ENCODE data around the gene TBCCD1.
"Not testable (repeated sequence)": the region's sequence is repeated elsewhere in the genome, so short reads cannot be mapped to it uniquely, and the experiment has no call there.

TBCCD1 gene

GRCh38 chr3:186551387-186551786 is 15.8 kb downstream of the TBCCD1 start:
- DNase-seq, result no peak

GRCh38 chr3:186549497-186549896 is 17.6 kb downstream of the TBCCD1 start:
- no peak for DNase-seq

GRCh38 chr3:186544281-186544680 is 22.9 kb downstream of the TBCCD1 start, which contains the start of gene CRYGS:
Gene CRYGS, minus strand, starts transcription at chr3:186544380. Its CDS starts 54 bp downstream, at chr3:186544326.
- no peak for DNase-seq

GRCh38 chr3:186540835-186541226 is 26.3 kb downstream of the TBCCD1 start:
- no peak for DNase-seq

GRCh38 chr3:186540221-186540834 is 26.8 kb downstream of the TBCCD1 start:
- DNase-seq, result peak; percentile 84

GRCh38 chr3:186538779-186539178 is 28.4 kb downstream of the TBCCD1 start:
- DNase-seq, result no peak

GRCh38 chr3:186536883-186537844 is 30.0 kb downstream of the TBCCD1 start:
- DNase-seq, result peak; percentile 63

- DNase-seq, result peak; percentile 2
These were observed 32.9 kb downstream of the TBCCD1 start for GRCh38 chr3:186534113-186534669.

- peak; percentile 74 for DNase-seq
These were observed 34.5 kb downstream of the TBCCD1 start for GRCh38 chr3:186532598-186533072.

GRCh38 chr3:186531694-186532093 is 35.4 kb downstream of the TBCCD1 start:
- DNase-seq, result not testable (repeated sequence)

GRCh38 chr3:186530415-186530814 is 36.7 kb downstream of the TBCCD1 start:
- no peak for DNase-seq

- DNase-seq, result no peak
These were observed 37.7 kb downstream of the TBCCD1 start for GRCh38 chr3:186529201-186529999.

GRCh38 chr3:186526256-186526606 is 40.9 kb downstream of the TBCCD1 start:
- no peak for DNase-seq

GRCh38 chr3:186525369-186526255 is 41.5 kb downstream of the TBCCD1 start:
- no peak for DNase-seq

- DNase-seq, result no peak
These were observed 42.5 kb downstream of the TBCCD1 start for GRCh38 chr3:186524616-186525015.

- DNase-seq, result no peak
These were observed 43.7 kb downstream of the TBCCD1 start for GRCh38 chr3:186523434-186523833.

GRCh38 chr3:186523022-186523421 is 44.1 kb downstream of the TBCCD1 start:
- no peak for DNase-seq

- DNase-seq, result no peak
These were observed 45.9 kb downstream of the TBCCD1 start for GRCh38 chr3:186520957-186521842.

GRCh38 chr3:186520431-186520830 is 46.7 kb downstream of the TBCCD1 start:
- no peak for DNase-seq

GRCh38 chr3:186519021-186519658 is 48.0 kb downstream of the TBCCD1 start:
- DNase-seq, result no peak
